Measurements from ENCODE around the gene COQ4.

DNA sequence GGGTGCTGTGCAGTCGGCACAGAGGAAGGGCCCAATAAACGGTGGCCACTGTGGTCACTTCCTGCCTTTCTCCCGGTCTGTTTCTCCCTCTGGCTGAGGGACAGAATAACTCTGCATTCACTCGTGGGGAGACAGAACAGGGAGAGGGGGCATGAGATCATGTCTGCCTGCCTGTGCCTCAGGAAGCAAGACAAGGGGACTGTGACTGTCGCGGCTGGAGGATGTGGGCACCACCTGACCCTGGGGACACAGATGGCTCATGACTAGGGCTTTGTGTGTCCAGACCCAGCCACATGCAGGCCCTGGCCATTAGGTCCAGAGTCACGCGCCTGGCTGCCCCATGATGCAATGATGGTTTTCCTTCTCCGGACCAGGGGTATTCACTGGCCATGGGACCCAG lies 6.2 kb upstream of the COQ4 start:
- TF ChIP-seq TAF1 (IDR thresholded peaks at IDR 0.05; ENCODE audit: low read depth, low read length) = no peak
- no peak for TF ChIP-seq EP300 (IDR thresholded peaks at IDR 0.05; ENCODE audit: borderline replicate concordance in 1 of 2, low read depth in 2 of 2, low read length in 2 of 2)
- TF ChIP-seq, protein P1, sequence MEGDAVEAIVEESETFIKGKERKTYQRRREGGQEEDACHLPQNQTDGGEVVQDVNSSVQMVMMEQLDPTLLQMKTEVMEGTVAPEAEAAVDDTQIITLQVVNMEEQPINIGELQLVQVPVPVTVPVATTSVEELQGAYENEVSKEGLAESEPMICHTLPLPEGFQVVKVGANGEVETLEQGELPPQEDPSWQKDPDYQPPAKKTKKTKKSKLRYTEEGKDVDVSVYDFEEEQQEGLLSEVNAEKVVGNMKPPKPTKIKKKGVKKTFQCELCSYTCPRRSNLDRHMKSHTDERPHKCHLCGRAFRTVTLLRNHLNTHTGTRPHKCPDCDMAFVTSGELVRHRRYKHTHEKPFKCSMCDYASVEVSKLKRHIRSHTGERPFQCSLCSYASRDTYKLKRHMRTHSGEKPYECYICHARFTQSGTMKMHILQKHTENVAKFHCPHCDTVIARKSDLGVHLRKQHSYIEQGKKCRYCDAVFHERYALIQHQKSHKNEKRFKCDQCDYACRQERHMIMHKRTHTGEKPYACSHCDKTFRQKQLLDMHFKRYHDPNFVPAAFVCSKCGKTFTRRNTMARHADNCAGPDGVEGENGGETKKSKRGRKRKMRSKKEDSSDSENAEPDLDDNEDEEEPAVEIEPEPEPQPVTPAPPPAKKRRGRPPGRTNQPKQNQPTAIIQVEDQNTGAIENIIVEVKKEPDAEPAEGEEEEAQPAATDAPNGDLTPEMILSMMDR (IDR thresholded peaks at IDR 0.05; ENCODE audit: control extremely low read depth in 1 of 3, insufficient read depth in 1 of 3, low read depth in 1 of 3, low read length in 3 of 3) = no peak
- TF ChIP-seq, protein P2, sequence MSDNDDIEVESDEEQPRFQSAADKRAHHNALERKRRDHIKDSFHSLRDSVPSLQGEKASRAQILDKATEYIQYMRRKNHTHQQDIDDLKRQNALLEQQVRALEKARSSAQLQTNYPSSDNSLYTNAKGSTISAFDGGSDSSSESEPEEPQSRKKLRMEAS (IDR thresholded peaks at IDR 0.05) = no peak
- TF ChIP-seq EZH2 (IDR thresholded peaks at IDR 0.05; ENCODE audit: low read depth, low read length, severe bottlenecking) = no peak
